Non-pigmented ciliary epithelial cell (primary cell): Measurements from ENCODE around the gene CDCP2.
A peak's percentile ranks its signal among the peaks of the same experiment; 100 is the strongest.
"Not testable (repeated sequence)": the region's sequence is repeated elsewhere in the genome, so short reads cannot be mapped to it uniquely, and the experiment has no call there.

Experiments used
- DNase-seq: peaks from one replicate; pipeline ENCODE4 v3.0.0-alpha.2; 2010; ENCODE audit warnings: low read depth

CDCP2 gene

DNA sequence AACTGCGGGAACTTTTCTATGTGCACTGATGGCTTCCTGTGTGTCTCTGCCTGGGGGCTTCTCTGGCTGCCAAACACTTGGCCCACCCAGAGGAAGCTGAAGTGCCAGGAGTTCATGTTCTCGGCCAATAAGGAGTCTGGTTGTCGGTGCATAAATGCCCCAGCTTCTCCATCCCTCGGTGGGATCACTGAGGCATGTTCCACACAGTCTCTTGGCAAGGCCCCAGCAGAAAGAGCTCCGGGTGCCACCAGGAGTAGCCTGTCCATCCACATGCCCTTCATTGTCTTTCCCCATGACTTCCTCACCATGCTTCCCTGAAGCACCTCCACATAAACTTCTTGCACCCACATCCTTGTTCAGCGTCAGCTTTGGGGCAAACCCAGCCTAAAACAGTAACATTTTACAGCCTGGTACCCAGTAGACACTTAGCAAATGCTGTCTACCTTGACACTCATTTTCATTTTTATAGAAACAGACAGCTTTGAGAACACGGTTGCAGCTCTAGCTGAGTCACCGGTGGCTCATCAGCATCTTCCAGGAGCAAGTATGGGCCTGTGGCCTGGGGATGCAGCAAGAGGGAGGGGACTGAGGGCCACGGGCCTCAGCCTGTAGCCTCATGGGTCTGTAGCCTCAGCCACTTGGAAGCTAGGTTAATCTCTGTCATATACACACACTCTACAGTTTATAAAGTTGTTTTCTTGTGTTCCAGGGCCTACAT is 14.8 kb upstream of the CDCP2 start:
- DNase-seq: peak; percentile 15

DNA sequence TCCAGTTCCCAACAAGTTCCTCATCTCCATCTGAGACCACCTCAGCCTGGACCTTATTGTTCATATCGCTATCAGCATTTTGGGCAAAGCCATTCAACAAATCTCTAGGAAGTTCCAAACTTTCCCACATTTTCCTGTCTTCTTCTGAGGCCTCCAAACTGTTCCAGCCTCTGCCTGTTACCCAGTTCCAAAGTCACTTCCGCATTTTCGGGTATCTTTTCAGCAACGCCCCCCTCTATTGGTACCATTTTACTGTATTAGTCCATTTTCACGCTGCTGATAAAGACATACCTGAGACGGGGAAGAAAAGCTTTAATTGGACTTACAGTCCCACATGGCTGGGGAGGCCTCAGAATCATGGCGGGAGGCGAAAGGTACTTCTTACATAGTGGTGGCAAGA is 13.6 kb upstream of the CDCP2 start:
- DNase-seq: not testable (repeated sequence)

GRCh38 chr1:54165146-54165545 is 12.3 kb upstream of the CDCP2 start:
- no peak for DNase-seq

DNA sequence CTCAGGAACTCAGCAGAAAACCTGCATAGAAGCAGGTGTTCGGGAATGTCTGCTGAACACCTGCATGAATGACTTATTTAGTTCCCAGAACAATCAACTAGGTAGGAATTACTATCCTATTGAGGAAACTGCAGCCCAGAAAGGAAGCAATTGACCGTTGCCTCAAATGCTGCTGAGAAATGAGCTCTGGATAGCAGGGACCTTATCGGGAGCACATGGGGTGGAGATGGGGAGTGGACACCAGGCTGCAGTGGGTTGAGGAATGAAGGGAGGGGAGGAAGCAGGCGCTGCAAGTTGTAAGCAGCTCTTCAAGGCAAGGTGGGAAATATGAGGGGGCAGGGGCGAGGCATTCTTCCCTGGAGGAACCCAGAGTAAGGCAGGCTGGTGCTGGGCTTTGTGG is 10.8 kb upstream of the CDCP2 start:
- no peak for DNase-seq

DNA sequence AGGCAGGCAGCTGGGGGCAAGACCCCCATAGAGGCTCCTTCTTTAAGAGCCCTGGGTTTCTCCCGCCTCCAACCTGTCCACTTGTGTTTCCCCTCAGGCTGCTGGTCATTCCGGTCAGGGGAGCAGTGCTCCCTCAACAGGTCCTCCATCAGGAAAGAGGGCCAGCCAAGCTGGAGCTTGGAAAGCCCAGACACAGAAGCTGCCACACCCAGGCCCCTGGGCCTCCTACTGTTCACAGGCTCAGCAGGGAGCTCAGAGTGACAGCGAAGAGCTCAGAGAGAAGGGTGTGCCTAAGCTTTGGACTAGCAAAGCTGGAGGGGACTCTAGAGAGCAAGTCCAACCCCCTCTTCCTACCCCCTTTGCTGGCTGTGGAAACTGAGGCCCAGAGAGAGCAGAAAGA is 10.3 kb upstream of the CDCP2 start:
- no peak for DNase-seq

DNA sequence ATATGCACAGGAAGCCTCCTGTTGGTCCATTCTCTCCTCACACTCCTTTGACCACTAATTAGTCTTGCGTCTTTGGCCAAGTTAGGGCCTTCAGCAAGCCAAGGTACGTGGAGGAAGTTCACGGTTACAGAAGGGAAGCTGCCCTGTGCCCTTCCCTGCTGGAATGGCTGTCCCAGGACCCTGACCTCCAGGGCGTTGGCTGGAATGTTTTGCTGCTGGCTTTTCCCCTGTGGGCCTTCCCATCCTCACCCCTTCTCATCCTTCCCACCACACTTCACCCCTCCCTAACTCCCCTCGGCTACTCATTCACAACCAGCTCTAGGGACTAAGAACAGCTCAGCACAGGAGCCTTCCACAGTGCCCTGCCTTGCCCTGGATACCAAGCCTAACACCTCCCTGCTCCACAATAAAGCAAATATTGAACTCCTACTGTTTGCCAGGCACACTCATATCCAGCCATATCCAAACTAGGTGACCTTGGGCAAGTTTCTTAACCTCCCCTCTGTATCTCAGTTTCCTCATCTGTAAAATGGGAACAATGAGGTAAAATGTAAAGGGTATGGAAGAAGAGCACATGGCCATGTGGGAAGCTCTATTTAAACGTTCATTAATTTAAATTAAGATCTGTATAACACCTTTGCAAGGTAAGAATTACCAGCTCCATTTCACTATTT is 8.8 kb upstream of the CDCP2 start:
- DNase-seq: no peak

- DNase-seq: no peak
Measured at GRCh38 chr1:54160351-54160750, 7.6 kb upstream of the CDCP2 start.

GRCh38 chr1:54159733-54160316 is 7.0 kb upstream of the CDCP2 start:
- DNase-seq: no peak

- no peak for DNase-seq
Measured at GRCh38 chr1:54158071-54158470, 5.3 kb upstream of the CDCP2 start.

- no peak for DNase-seq
Measured at GRCh38 chr1:54157401-54157800, 4.6 kb upstream of the CDCP2 start.

- DNase-seq: no peak
Measured at GRCh38 chr1:54156986-54157385, 4.2 kb upstream of the CDCP2 start.

GRCh38 chr1:54156201-54156600 is 3.4 kb upstream of the CDCP2 start:
- DNase-seq: no peak

GRCh38 chr1:54153535-54154439 is 987 bp upstream of the CDCP2 start:
- DNase-seq: no peak

DNA sequence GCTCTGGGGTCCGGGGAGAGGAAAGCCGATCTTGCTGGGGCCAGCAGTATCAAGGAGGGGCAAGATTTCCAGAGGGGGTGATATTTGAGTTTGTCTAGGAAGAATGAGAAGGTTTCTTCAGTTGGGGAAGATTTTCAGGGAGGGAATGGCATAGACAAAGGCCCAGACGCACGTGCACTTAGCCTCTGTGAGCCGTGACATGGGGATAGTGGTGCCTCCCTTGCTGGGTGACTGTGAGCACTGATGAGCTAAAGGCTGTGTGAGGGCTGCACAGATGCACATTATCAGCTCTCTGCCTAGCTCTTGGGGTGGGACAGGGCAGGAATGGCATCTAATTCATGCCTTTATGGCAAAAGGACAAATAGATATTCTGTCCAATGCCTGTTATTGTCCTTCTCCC is 1.8 kb downstream of the CDCP2 start:
- no peak for DNase-seq

GRCh38 chr1:54149734-54150133 is 3.1 kb downstream of the CDCP2 start:
- no peak for DNase-seq

GRCh38 chr1:54144366-54144765 is 8.4 kb downstream of the CDCP2 start:
- DNase-seq: no peak

- no peak for DNase-seq
Measured at GRCh38 chr1:54142146-54142900, 10.5 kb downstream of the CDCP2 start.

DNA sequence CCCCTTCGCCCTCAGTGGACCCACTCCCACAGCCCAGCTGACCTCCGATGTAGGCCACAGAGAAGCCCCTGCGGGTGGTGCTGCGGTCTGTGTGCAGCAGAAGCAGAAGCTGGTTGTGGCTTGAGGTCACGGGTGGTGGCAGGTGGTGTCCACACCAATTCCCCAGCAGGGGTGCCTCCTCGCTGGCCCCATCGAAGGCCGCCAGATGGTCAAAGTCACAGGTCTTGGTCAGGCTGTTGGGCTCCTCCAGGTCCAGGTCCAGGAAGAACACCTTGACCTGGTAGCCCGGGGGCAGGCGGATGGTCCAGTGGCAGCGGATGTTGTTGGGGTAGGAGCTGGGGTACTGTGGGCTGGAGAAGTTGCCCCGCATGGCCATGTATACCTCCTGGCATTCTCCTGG is 13.1 kb downstream of the CDCP2 start:
- DNase-seq: no peak

DNA sequence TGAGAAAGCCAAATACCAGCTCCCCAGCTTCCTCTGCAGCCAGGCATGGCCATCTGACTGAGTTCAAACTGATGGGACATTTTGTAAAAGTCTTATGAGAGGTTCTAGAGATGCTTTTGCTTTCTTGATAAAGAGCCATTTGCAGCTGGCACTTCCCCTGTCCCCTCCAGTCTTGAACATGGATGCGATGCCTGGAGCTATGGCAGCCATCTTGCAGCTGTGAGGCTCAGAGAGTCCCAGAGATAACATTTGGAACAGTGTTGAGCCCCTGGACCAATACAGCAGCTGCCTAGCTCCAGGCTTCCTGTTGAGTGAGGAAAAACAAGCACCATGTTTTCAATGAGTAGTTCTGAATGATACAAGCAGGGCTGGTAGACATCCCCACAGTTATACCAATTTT is 13.8 kb downstream of the CDCP2 start:
- no peak for DNase-seq

GRCh38 chr1:54137534-54138061 is 15.2 kb downstream of the CDCP2 start:
- DNase-seq: no peak

- no peak for DNase-seq
Measured at GRCh38 chr1:54136963-54137533, 15.8 kb downstream of the CDCP2 start.
